Upper lobe of left lung (tissue), 4 donors: ENCODE data around the gene PLCB1.

Experiments used
- POLR2A ChIP-seq, 4 donors: fragments of 450-650 bp; IDR thresholded peaks; one replicate each; pipeline ENCODE4 v1.5.1; 2016 to 2017; ENCODE audit warnings: antibody characterized with exemption in 4 of 4, mild to moderate bottlenecking in 2 of 4
- POLR2AphosphoS5 ChIP-seq, 2 donors: sonication (generic); formaldehyde crosslinking; IDR thresholded peaks; one replicate each; pipeline ENCODE4 v1.5.1; 2017; ENCODE audit warnings: antibody characterized with exemption in 2 of 2
- TF ChIP-seq, protein P1 (sequence below), 6 experiments: fragments of 450-650 bp in 4 of 6; fragments of 200-600 bp in 2 of 6; sonication (generic) in 2 of 6; IDR thresholded peaks; one replicate each; pipeline ENCODE4 v1.5.1; 2016 to 2019; ENCODE audit warnings: antibody characterized with exemption in 6 of 6

DNA sequence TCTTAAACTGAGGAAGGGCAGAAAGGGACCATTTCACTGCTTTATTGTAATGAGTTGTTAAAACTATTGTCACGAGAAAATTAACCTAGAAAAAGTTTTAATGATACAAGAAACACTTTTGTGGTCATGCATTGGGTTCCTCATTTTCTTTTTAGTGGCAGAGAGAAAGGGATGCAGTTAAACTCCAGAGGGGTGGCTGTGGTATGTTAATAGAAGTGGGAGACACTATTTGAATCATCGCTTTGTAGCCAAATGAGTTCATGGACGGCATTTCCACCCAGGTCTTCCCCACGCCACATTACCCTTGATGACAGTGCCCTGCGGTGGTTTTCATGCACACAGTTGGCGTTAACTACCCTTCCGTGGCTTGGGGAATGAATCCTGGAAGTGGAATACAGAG is 235.6 kb downstream of the PLCB1 start:
- TF ChIP-seq POLR2A (IDR thresholded peaks at IDR 0.05): no peak
- TF ChIP-seq, protein P1, sequence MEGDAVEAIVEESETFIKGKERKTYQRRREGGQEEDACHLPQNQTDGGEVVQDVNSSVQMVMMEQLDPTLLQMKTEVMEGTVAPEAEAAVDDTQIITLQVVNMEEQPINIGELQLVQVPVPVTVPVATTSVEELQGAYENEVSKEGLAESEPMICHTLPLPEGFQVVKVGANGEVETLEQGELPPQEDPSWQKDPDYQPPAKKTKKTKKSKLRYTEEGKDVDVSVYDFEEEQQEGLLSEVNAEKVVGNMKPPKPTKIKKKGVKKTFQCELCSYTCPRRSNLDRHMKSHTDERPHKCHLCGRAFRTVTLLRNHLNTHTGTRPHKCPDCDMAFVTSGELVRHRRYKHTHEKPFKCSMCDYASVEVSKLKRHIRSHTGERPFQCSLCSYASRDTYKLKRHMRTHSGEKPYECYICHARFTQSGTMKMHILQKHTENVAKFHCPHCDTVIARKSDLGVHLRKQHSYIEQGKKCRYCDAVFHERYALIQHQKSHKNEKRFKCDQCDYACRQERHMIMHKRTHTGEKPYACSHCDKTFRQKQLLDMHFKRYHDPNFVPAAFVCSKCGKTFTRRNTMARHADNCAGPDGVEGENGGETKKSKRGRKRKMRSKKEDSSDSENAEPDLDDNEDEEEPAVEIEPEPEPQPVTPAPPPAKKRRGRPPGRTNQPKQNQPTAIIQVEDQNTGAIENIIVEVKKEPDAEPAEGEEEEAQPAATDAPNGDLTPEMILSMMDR (IDR thresholded peaks at IDR 0.05): no peak
- TF ChIP-seq POLR2AphosphoS5 (IDR thresholded peaks at IDR 0.05): no peak
